Measurements from ENCODE around the gene ASZ1. TPM values are rescaled to one million over a fixed set of nuclear protein-coding genes. Genes with fewer than 3 reads are reported as not detected.

ASZ1 gene
- total RNA-seq, 3 donors from 2014 or later (not counting 1 experiment from before 2014, with no cell fraction given) = not detected

DNA sequence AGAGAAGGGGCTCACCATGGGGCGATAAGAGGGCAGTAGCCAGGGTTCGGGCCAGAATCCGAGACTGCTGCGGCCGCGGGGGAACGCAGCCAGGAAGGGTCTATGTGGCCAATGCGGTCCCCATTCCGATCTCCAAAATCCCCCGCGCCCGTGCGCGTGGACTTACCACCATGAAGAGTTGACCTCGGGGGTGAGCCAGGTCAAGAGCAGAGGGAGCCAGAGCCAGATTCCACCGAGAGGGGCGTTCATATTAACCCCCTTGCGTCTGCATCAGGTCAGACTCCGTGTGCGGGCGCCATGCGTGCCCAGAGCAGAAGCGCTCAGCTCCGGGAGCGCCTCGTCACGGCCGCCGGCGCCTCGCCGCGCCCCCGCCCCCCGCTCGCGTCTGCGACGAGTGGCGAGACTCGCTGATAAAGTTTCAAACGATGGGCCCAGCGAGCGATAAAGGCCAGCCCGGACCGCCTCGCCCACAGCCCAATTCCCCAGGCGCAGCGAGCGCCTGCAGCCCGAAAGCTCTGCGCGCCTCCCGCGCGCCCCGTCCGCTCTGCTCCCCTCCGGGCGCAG, 104.5 kb downstream of the ASZ1 start, which contains the start of gene WNT2:
WNT2 (minus strand) TSS at position 318 of the 564 bp plus-strand sequence; CDS start at position 249, 69 bp downstream.
- H3K27me3 Mint-ChIP-seq (ENCODE audit: low read depth in 2 of 2) = peaks cover 34 to 60% of the 10 kb centered on the region in 2 donors
- no peak within 1 kb of the TSS for H3K27ac ChIP-seq (ENCODE audit: low read length)
- TF ChIP-seq, protein P1, sequence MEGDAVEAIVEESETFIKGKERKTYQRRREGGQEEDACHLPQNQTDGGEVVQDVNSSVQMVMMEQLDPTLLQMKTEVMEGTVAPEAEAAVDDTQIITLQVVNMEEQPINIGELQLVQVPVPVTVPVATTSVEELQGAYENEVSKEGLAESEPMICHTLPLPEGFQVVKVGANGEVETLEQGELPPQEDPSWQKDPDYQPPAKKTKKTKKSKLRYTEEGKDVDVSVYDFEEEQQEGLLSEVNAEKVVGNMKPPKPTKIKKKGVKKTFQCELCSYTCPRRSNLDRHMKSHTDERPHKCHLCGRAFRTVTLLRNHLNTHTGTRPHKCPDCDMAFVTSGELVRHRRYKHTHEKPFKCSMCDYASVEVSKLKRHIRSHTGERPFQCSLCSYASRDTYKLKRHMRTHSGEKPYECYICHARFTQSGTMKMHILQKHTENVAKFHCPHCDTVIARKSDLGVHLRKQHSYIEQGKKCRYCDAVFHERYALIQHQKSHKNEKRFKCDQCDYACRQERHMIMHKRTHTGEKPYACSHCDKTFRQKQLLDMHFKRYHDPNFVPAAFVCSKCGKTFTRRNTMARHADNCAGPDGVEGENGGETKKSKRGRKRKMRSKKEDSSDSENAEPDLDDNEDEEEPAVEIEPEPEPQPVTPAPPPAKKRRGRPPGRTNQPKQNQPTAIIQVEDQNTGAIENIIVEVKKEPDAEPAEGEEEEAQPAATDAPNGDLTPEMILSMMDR (IDR thresholded peaks at IDR 0.05) = no peak
- DNase-seq (no peak), ATAC-seq (no peak)
- WGBS (ENCODE audit: insufficient coverage) = 4% methylated on average over 60 of the region's 60 CpGs
- intact Hi-C loops (cut with micrococcal nuclease) = no loop called here
- no peaks in the 10 kb centered on the region for H3K4me1 ChIP-seq (ENCODE audit: control insufficient read depth, insufficient read depth, low read length)
- H3K27ac Mint-ChIP-seq = no peak within 1 kb of the TSS
- H3K36me3 ChIP-seq (ENCODE audit: control insufficient read depth, insufficient read depth, low read length) = no peaks in the 10 kb centered on the region
- peaks cover 27% of the 10 kb centered on the region for H3K27me3 ChIP-seq (ENCODE audit: control insufficient read depth, insufficient read depth, low read length)
- H3K9me3 Mint-ChIP-seq = no peaks in the 10 kb centered on the region
- H3K4me1 Mint-ChIP-seq = peaks cover 4 to 5% of the 10 kb centered on the region in 2 donors
- H3K36me3 Mint-ChIP-seq = peaks cover 7% of the 10 kb centered on the region
- no peak within 1 kb of the TSS for H3K4me3 ChIP-seq (ENCODE audit: low read length)
- H3K9me3 ChIP-seq (ENCODE audit: control insufficient read depth, insufficient read depth, low read length) = peaks cover 4% of the 10 kb centered on the region
- H3K4me3 Mint-ChIP-seq = no peak within 1 kb of the TSS

DNA sequence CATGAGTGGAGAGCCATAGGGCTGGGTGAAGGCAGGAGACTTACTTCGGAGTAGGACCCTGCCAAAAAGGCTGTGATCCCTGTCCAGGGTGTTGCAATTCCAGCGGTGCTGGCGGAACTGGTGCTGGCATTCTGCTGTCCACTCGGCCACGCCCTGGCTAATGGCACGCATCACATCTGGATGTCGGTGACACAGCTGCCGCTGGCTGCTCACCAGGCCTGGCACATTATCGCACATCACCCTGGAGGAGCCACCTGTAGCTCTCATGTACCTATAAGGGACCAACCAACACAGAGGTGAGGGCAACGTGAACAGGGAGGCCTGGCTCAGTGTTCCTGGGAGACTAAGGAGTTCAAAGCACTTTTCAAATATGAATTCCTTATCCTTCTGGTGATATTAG, 106.8 kb downstream of the ASZ1 start:
- H3K9me3 ChIP-seq (ENCODE audit: control insufficient read depth, insufficient read depth, low read length) = peaks cover 4% of the 10 kb centered on the region
- DNase-seq (no peak), ATAC-seq (no peak)
- TF ChIP-seq, protein P1 (IDR thresholded peaks at IDR 0.05) = no peak
- peaks cover 27% of the 10 kb centered on the region for H3K27me3 ChIP-seq (ENCODE audit: control insufficient read depth, insufficient read depth, low read length)
- no peaks in the 10 kb centered on the region for H3K36me3 ChIP-seq (ENCODE audit: control insufficient read depth, insufficient read depth, low read length)
- peaks cover 30 to 48% of the 10 kb centered on the region in 2 donors for H3K27me3 Mint-ChIP-seq (ENCODE audit: low read depth in 2 of 2)
- no peak overlapping the region for H3K4me3 Mint-ChIP-seq
- intact Hi-C loops (cut with micrococcal nuclease) = no loop called here
- no peak overlapping the region for H3K4me3 ChIP-seq (ENCODE audit: low read length)
- H3K9me3 Mint-ChIP-seq = no peaks in the 10 kb centered on the region
- H3K4me1 ChIP-seq (ENCODE audit: control insufficient read depth, insufficient read depth, low read length) = no peaks in the 10 kb centered on the region
- H3K27ac ChIP-seq (ENCODE audit: low read length) = no peak overlapping the region
- peaks cover 7% of the 10 kb centered on the region for H3K36me3 Mint-ChIP-seq
- 91% methylated on average over 10 of the region's 10 CpGs for WGBS (ENCODE audit: insufficient coverage)
- peaks cover 4 to 5% of the 10 kb centered on the region in 2 donors for H3K4me1 Mint-ChIP-seq
- H3K27ac Mint-ChIP-seq = no peak overlapping the region

- H3K36me3 ChIP-seq (ENCODE audit: control insufficient read depth, insufficient read depth, low read length) = no peaks in the 10 kb centered on the region
- H3K4me1 Mint-ChIP-seq = peaks cover 4 to 5% of the 10 kb centered on the region in 2 donors
- DNase-seq (no peak), ATAC-seq (no peak)
- intact Hi-C loops (cut with micrococcal nuclease) = no loop called here
- H3K27me3 Mint-ChIP-seq (ENCODE audit: low read depth in 2 of 2) = peaks cover 24 to 41% of the 10 kb centered on the region in 2 donors
- H3K27me3 ChIP-seq (ENCODE audit: control insufficient read depth, insufficient read depth, low read length) = peaks cover 26% of the 10 kb centered on the region
- no peak overlapping the region for H3K27ac Mint-ChIP-seq
- no peak overlapping the region for H3K4me3 ChIP-seq (ENCODE audit: low read length)
- H3K27ac ChIP-seq (ENCODE audit: low read length) = no peak overlapping the region
- H3K9me3 ChIP-seq (ENCODE audit: control insufficient read depth, insufficient read depth, low read length) = peaks cover 4% of the 10 kb centered on the region
- TF ChIP-seq, protein P1 (IDR thresholded peaks at IDR 0.05) = no peak
- H3K4me1 ChIP-seq (ENCODE audit: control insufficient read depth, insufficient read depth, low read length) = no peaks in the 10 kb centered on the region
- peaks cover 7% of the 10 kb centered on the region for H3K36me3 Mint-ChIP-seq
- H3K4me3 Mint-ChIP-seq = no peak overlapping the region
- H3K9me3 Mint-ChIP-seq = no peaks in the 10 kb centered on the region
- 75% methylated on average over 2 of the region's 3 CpGs for WGBS (ENCODE audit: insufficient coverage)
These were observed 108.1 kb downstream of the ASZ1 start for GRCh38 chr7:117319181-117319580.

DNA sequence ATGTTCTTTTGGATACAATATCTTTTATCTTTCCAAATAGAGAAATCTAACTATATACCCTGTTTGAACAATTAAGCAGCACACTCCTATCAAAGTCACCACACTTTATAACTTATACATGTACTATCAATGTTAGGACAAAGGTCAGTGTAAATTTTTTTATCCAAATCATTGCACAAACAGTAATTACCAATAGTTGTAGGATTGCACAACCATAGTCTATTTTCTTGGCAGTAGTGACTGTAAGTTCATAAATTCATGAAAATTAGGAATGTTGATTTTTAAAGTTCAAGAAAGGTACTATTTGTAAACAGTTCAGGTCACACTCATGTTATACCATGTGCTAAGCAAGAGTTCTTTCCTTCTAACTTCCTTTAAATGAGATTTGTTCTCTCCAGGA, 113.7 kb downstream of the ASZ1 start:
- Mint-ChIP-seq H3K27me3 (ENCODE audit: low read depth in 2 of 2) (peaks cover 0 to 4% of the 10 kb centered on the region in 2 donors), H3K9me3 (peaks cover 0 to 3% of the 10 kb centered on the region in 2 donors)

More for the DNA sequence above, 113.7 kb downstream of the ASZ1 start:
- no peak overlapping the region for H3K4me3 Mint-ChIP-seq
- no peaks in the 10 kb centered on the region for H3K36me3 Mint-ChIP-seq
- H3K4me1 Mint-ChIP-seq = no peaks in the 10 kb centered on the region
- H3K27ac Mint-ChIP-seq = no peak overlapping the region
- no peaks in the 10 kb centered on the region for H3K27me3 ChIP-seq (ENCODE audit: control insufficient read depth, insufficient read depth, low read length)
- intact Hi-C loops (cut with micrococcal nuclease) = no loop called here
- H3K4me3 ChIP-seq (ENCODE audit: low read length) = no peak overlapping the region
- no peaks in the 10 kb centered on the region for H3K4me1 ChIP-seq (ENCODE audit: control insufficient read depth, insufficient read depth, low read length)
- TF ChIP-seq, protein P1 (IDR thresholded peaks at IDR 0.05) = no peak
- H3K36me3 ChIP-seq (ENCODE audit: control insufficient read depth, insufficient read depth, low read length) = no peaks in the 10 kb centered on the region
- no peak overlapping the region for H3K27ac ChIP-seq (ENCODE audit: low read length)
- no peak for ATAC-seq
- H3K9me3 ChIP-seq (ENCODE audit: control insufficient read depth, insufficient read depth, low read length) = no peaks in the 10 kb centered on the region
- no peak for DNase-seq
